SK-N-SH treated with all-trans-retinoic acid at 6 μM for 48 hours (cell line): ENCODE measurements around the gene NME3.

Source experiments
- ATAC-seq: fragments of 200-7000 bp; cut with Tn5 transposase; 3 replicates; pipeline ENCODE4 v1.9.1; 2020; ENCODE audit warnings: mild to moderate bottlenecking, moderate library complexity
- ARNTL ChIP-seq: fragments of 450-650 bp; formaldehyde crosslinking; IDR thresholded peaks from 2 replicates; pipeline ENCODE4 v1.5.0; 2020; ENCODE audit warnings: low read depth, mild to moderate bottlenecking, moderate library complexity, borderline replicate concordance
- BACH2 ChIP-seq: fragments of 250-450 bp; sonication (Bioruptor Pico); IDR thresholded peaks from 2 replicates; pipeline ENCODE4 v1.9.0; 2021; ENCODE audit warnings: mild to moderate bottlenecking, borderline replicate concordance
- CREB5 ChIP-seq: fragments of 250-450 bp; sonication (Bioruptor Pico); IDR thresholded peaks from 2 replicates; pipeline ENCODE4 v1.5.1; 2020; ENCODE audit warnings: low read depth, mild to moderate bottlenecking, moderate library complexity
- CSDC2 ChIP-seq: fragments of 250-450 bp; sonication (Bioruptor Pico); IDR thresholded peaks from 2 replicates; pipeline ENCODE4 v1.5.0; 2020; ENCODE audit warnings: mild to moderate bottlenecking, moderate library complexity
- CSRNP3 ChIP-seq: fragments of 250-450 bp; sonication (Bioruptor Pico); IDR thresholded peaks from 2 replicates; pipeline ENCODE4 v1.5.1; 2021; ENCODE audit warnings: mild to moderate bottlenecking, moderate library complexity
- ESRRG ChIP-seq: fragments of 250-450 bp; sonication (Bioruptor Pico); IDR thresholded peaks from 2 replicates; pipeline ENCODE4 v1.6.1; 2021; ENCODE audit warnings: mild to moderate bottlenecking
- GLIS3 ChIP-seq: fragments of 250-450 bp; sonication (Bioruptor Pico); IDR thresholded peaks from 2 replicates; pipeline ENCODE4 v1.5.0; 2020; ENCODE audit warnings: mild to moderate bottlenecking, moderate library complexity
- ISL1 ChIP-seq: fragments of 250-450 bp; sonication (Bioruptor Pico); IDR thresholded peaks from 2 replicates; pipeline ENCODE4 v2.1.2; 2022; ENCODE audit warnings: mild to moderate bottlenecking, moderate library complexity
- OSR1 ChIP-seq: fragments of 250-450 bp; sonication (Bioruptor Pico); IDR thresholded peaks from 2 replicates; pipeline ENCODE4 v1.8.0; 2022; ENCODE audit warnings: moderate library complexity, mild to moderate bottlenecking, inconsistent platforms
- PATZ1 ChIP-seq: fragments of 250-450 bp; sonication (Bioruptor Pico); IDR thresholded peaks from 2 replicates; pipeline ENCODE4 v1.8.0; 2020; ENCODE audit warnings: mild to moderate bottlenecking, moderate library complexity, borderline replicate concordance
- RARB ChIP-seq: fragments of 250-450 bp; sonication (Bioruptor Pico); IDR thresholded peaks from 2 replicates; pipeline ENCODE4 v1.8.0; 2021; ENCODE audit warnings: mild to moderate bottlenecking, moderate library complexity
- SNAI2 ChIP-seq: fragments of 250-450 bp; sonication (Bioruptor Pico); IDR thresholded peaks from 2 replicates; pipeline ENCODE4 v1.5.0; 2020; ENCODE audit warnings: mild to moderate bottlenecking, moderate library complexity
- TCF4 ChIP-seq: fragments of 250-450 bp; sonication (Bioruptor Pico); IDR thresholded peaks from 2 replicates; pipeline ENCODE4 v1.8.0; 2021; ENCODE audit warnings: mild to moderate bottlenecking, moderate library complexity, borderline replicate concordance
- TOX ChIP-seq: fragments of 250-450 bp; sonication (Bioruptor Pico); IDR thresholded peaks from 2 replicates; pipeline ENCODE4 v1.8.0; 2021; ENCODE audit warnings: mild to moderate bottlenecking, moderate library complexity, borderline replicate concordance
- TSHZ2 ChIP-seq: fragments of 250-450 bp; sonication (Bioruptor Pico); IDR thresholded peaks from 2 replicates; pipeline ENCODE4 v1.5.0; 2020; ENCODE audit warnings: mild to moderate bottlenecking, moderate library complexity
- ZC3H10 ChIP-seq: fragments of 250-450 bp; sonication (Bioruptor Pico); IDR thresholded peaks from 2 replicates; pipeline ENCODE4 v1.5.1; 2021; ENCODE audit warnings: mild to moderate bottlenecking, moderate library complexity
- ZFP3 ChIP-seq: fragments of 250-450 bp; sonication (Bioruptor Pico); IDR thresholded peaks from 2 replicates; pipeline ENCODE4 v1.5.0; 2020; ENCODE audit warnings: mild to moderate bottlenecking, moderate library complexity
- ZFP30 ChIP-seq: fragments of 450-650 bp; formaldehyde crosslinking; IDR thresholded peaks from 2 replicates; pipeline ENCODE4 v1.5.0; 2022; ENCODE audit warnings: mild to moderate bottlenecking, moderate library complexity
- ZNF565 ChIP-seq: fragments of 450-650 bp; formaldehyde crosslinking; conservative IDR thresholded peaks from 2 replicates; pipeline ENCODE4 v1.5.0; 2020; ENCODE audit warnings: low read depth, mild to moderate bottlenecking, moderate library complexity
- ZNF8 ChIP-seq: fragments of 450-650 bp; formaldehyde crosslinking; IDR thresholded peaks from 2 replicates; pipeline ENCODE4 v1.5.0; 2020; ENCODE audit warnings: mild to moderate bottlenecking, moderate library complexity

NME3 gene

GRCh38 chr16:1759511-1759910 lies 11.8 kb downstream of the NME3 start:
- TF ChIP-seq ESRRG (no peak), TOX (CRISPR knock-in tag) (no peak), TCF4 (CRISPR knock-in tag) (no peak), ZC3H10 (CRISPR knock-in tag) (no peak)
- no peak for ATAC-seq

- no peak for TF ChIP-seq ZFP30
- no peak for TF ChIP-seq ISL1 (CRISPR knock-in tag)
- TF ChIP-seq, all 23 proteins: peak for 0
- ATAC-seq: no peak
Observed at GRCh38 chr16:1758923-1759322, 12.4 kb downstream of the NME3 start.

- TF ChIP-seq ZFP3 (CRISPR knock-in tag): no peak
- no peak for TF ChIP-seq CSDC2
- TF ChIP-seq RARB (CRISPR knock-in tag): no peak
- no peak for TF ChIP-seq BACH2 (CRISPR knock-in tag)
- no peak for TF ChIP-seq TOX (CRISPR knock-in tag)
- no peak for TF ChIP-seq SNAI2 (CRISPR knock-in tag)
- no peak for TF ChIP-seq ZC3H10 (CRISPR knock-in tag)
- TF ChIP-seq GLIS3 (CRISPR knock-in tag): no peak
- TF ChIP-seq CSRNP3: no peak
- no peak for TF ChIP-seq TSHZ2
- no peak for TF ChIP-seq ARNTL (CRISPR knock-in tag)
- TF ChIP-seq ZFP30: no peak
- no peak for TF ChIP-seq PATZ1 (CRISPR knock-in tag)
- ATAC-seq: no peak
Observed at GRCh38 chr16:1757714-1758461, 13.5 kb downstream of the NME3 start.

GRCh38 chr16:1754204-1754603 lies 17.1 kb downstream of the NME3 start:
- ATAC-seq: no peak
- no peak for TF ChIP-seq ZNF565 (CRISPR knock-in tag)
- TF ChIP-seq TCF4 (CRISPR knock-in tag): no peak
- TF ChIP-seq ZFP30: no peak
- no peak for TF ChIP-seq ZNF8 (CRISPR knock-in tag)
- no peak for TF ChIP-seq OSR1
- no peak for TF ChIP-seq CSDC2
- no peak for TF ChIP-seq TSHZ2
- TF ChIP-seq ZFP3 (CRISPR knock-in tag): no peak
- TF ChIP-seq BACH2 (CRISPR knock-in tag): no peak
- TF ChIP-seq SNAI2 (CRISPR knock-in tag): no peak
- TF ChIP-seq PATZ1 (CRISPR knock-in tag): no peak
- TF ChIP-seq TOX (CRISPR knock-in tag): no peak
- TF ChIP-seq CSRNP3: no peak
- no peak for TF ChIP-seq GLIS3 (CRISPR knock-in tag)
- no peak for TF ChIP-seq RARB (CRISPR knock-in tag)
- no peak for TF ChIP-seq CREB5 (CRISPR knock-in tag)
- TF ChIP-seq ARNTL (CRISPR knock-in tag): no peak
- TF ChIP-seq, all 23 proteins: peak for 0
